Heart left ventricle (tissue), 16 donors: ENCODE data around the gene FXYD7. TPM values are rescaled to one million over a fixed set of nuclear protein-coding genes. Genes with fewer than 3 reads are reported as not detected.

Source experiments
- ATAC-seq, 4 donors: fragments of 200-7000 bp; cut with Tn5 transposase; one replicate each; pipeline ENCODE4 v1.9.1; 2020 to 2022; ENCODE audit warnings: moderate library complexity in 4 of 4, mild to moderate bottlenecking in 3 of 4, moderate number of reproducible peaks in 1 of 4
- DNase-seq, 5 donors: peaks; one replicate each; pipeline ENCODE4 v3.0.0-alpha.2; 2020
- H3K27ac ChIP-seq, 12 donors: fragments of 200-600 bp; sonication (generic) in 4 of 12; one replicate each; pipeline versions ENCODE4 v1.5.0 to v1.8.0; 2016 to 2022; ENCODE audit warnings: mild to moderate bottlenecking in 2 of 12
- H3K27me3 ChIP-seq, 9 donors: fragments of 200-600 bp; sonication (generic) in 2 of 9; one replicate each; pipeline versions ENCODE4 v1.5.1 to v1.8.0; 2016 to 2022; ENCODE audit warnings: mild to moderate bottlenecking in 3 of 9
- H3K36me3 ChIP-seq, 9 donors: fragments of 200-600 bp; sonication (generic) in 2 of 9; one replicate each; pipeline versions ENCODE4 v1.5.0 to v1.8.0; 2018 to 2022; ENCODE audit warnings: mild to moderate bottlenecking in 2 of 9
- H3K4me1 ChIP-seq, 12 donors: fragments of 200-600 bp; sonication (generic) in 4 of 12; one replicate each; pipeline versions ENCODE4 v1.5.0 to v1.8.0; 2016 to 2022; ENCODE audit warnings: mild to moderate bottlenecking in 3 of 12
- H3K4me3 ChIP-seq, 12 donors: fragments of 200-600 bp; sonication (generic) in 4 of 12; one replicate each; pipeline versions ENCODE4 v1.5.0 to v1.8.0; 2017 to 2022; ENCODE audit warnings: mild to moderate bottlenecking in 9 of 12, moderate library complexity in 4 of 12
- H3K9me3 ChIP-seq, 12 donors: fragments of 200-600 bp; sonication (generic) in 4 of 12; one replicate each; pipeline versions ENCODE4 v1.5.0 to v1.8.0; 2016 to 2022; ENCODE audit warnings: mild to moderate bottlenecking in 1 of 12
- CTCF ChIP-seq, 12 donors: fragments of 200-600 bp; sonication (generic) in 4 of 12; IDR thresholded peaks; one replicate each; pipeline versions ENCODE4 v1.5.0 to v1.8.0; 2018 to 2022; ENCODE audit warnings: antibody characterized with exemption in 12 of 12, mild to moderate bottlenecking in 5 of 12
- POLR2A ChIP-seq, 2 donors: fragments of 450-650 bp; IDR thresholded peaks; one replicate each; pipeline ENCODE4 v1.6.1; 2017; ENCODE audit warnings: antibody characterized with exemption in 2 of 2, mild to moderate bottlenecking in 2 of 2, moderate library complexity in 2 of 2
- WGBS, 4 donors: extraction: QIAGEN DNeasy Blood & Tissue Kit in 2 of 4; methylation state at CpG; one replicate each; pipeline versions ENCODE4 v1.1.5 to v1.1.7; 2013 to 2018; 5-methylcytosine and 5-hydroxymethylcytosine counted together
- intact Hi-C, 10 donors: fragments of 100-400 bp; cut with DNase I; formaldehyde crosslinking; loops; one replicate each; pipeline versions ENCODE4 v1.11.1 to v1.14.2; 2022
- polyA plus RNA-seq, 2 donors: library from polyadenylated mRNA; stranded (reverse); fragments of 200-250 nt; gene quantifications; one replicate each; pipeline ENCODE4 v1.2.3, GENCODE V29; 2013
- total RNA-seq, 9 donors: library from RNA; depleted of rRNA in 2 of 9; stranded (reverse); fragments of >200 nt in 2 of 9; fragmentation: NEBNext Ultra II Directional in 3 of 9; extraction: Animal tissue kit (Norgen Biotek cat#: 25700) in 3 of 9; gene quantifications; one replicate each; pipeline versions ENCODE4 v1.1.0 to v1.2.4, GENCODE V29; 2016 to 2023
- donor health status: ischemic (EF 13 %, LVEDD 7.1; RV severe dilation, severe dysfunction).
- donor health status: healthy with polysubstance abuse.
- donor health status: DM: no; HTN: yes; CAD: no.
- donor health status: DM: no; HTN: no; CAD: no.
- donor health status: ischemic (EF 25% LVEDD 6.9; RV normal size, moderate dysfunction).
- donor health status: ischemic (EF 25% LVEDD 5.7; RV mildly dilated, moderate dysfunction).
- donor health status: healthy.
- donor health status: DM: yes; HTN: yes; CAD: no.
- donor health status: ischemic (EF 35%, LVEDD 5.7; RV mildly dilated, moderate dysfunction).
- donor health status: nonischemic (EF 11% LVEDD 7.7; RV severe dilation, severe dysfunction).
- donor health status: DM: yes; HTN: yes; CAD: no.
- donor health status: PGD.
- donor health status: ischemic (EF 29% LVEDD 5.4; RV normal size, mild dysfunction).
- donor health status: nonischemic (EF 23%, LVEDD 6.1; RV moderate dilation, normal function).

The FXYD7 gene
- total and polyA plus RNA-seq, 11 donors, result 0.21 to 0.52 (median 0.28) TPM; not detected in 8

GRCh38 chr19:35166100-35167063 is 23.3 kb downstream of the FXYD7 start:
- DNase-seq, result no peak
- peak overlapping the region in 2 of 12 donors; percentile 26 to 81 for H3K27ac ChIP-seq
- ATAC-seq, result no peak
- no peak overlapping the region for H3K4me3 ChIP-seq
- WGBS, 4 donors, result 91 to 96% (median 93%) methylated on average over 7 of the region's 7 CpGs
- TF ChIP-seq CTCF (IDR thresholded peaks at IDR 0.05) (no peak), POLR2A (IDR thresholded peaks at IDR 0.05) (no peak)
- H3K27me3 ChIP-seq, result no peaks in the 10 kb centered on the region
- peaks cover 0 to 86% (median 44%) of the 10 kb centered on the region in 9 donors for H3K36me3 ChIP-seq
- H3K4me1 ChIP-seq, result peaks cover 0 to 18% (median 0%) of the 10 kb centered on the region in 12 donors
- H3K9me3 ChIP-seq, result peaks cover 0 to 47% (median 21%) of the 10 kb centered on the region in 12 donors
- intact Hi-C loops, result no loop called here

- intact Hi-C loops, result no loop called here
- peak in 1 of 5 donors; percentile 8 for DNase-seq
- Histone ChIP-seq H3K9me3 (peaks cover 0 to 40% (median 17%) of the 10 kb centered on the region in 12 donors), H3K4me1 (peaks cover 0 to 26% (median 0%) of the 10 kb centered on the region in 12 donors), H3K27me3 (no peaks in the 10 kb centered on the region), H3K36me3 (peaks cover 0 to 75% (median 36%) of the 10 kb centered on the region in 9 donors), H3K27ac (peak overlapping the region in 2 of 12 donors; percentile 26 to 81), H3K4me3 (no peak overlapping the region)
- no peak for ATAC-seq
- TF ChIP-seq CTCF (IDR thresholded peaks at IDR 0.05) (no peak), POLR2A (IDR thresholded peaks at IDR 0.05) (no peak)
- WGBS, 4 donors, result 83 to 89% (median 86%) methylated on average over 5 of the region's 5 CpGs
Observed at GRCh38 chr19:35167251-35168119, 24.4 kb downstream of the FXYD7 start.

GRCh38 chr19:35168196-35168595 is 25.1 kb downstream of the FXYD7 start:
- no peak for ATAC-seq
- DNase-seq, result peak in 1 of 5 donors; percentile 4
- TF ChIP-seq POLR2A (IDR thresholded peaks at IDR 0.05), result no peak
- TF ChIP-seq CTCF (IDR thresholded peaks at IDR 0.05), result no peak
- intact Hi-C loops, result no loop called here
- Histone ChIP-seq H3K4me1 (peaks cover 0 to 26% (median 0%) of the 10 kb centered on the region in 12 donors), H3K27me3 (no peaks in the 10 kb centered on the region), H3K36me3 (peaks cover 0 to 68% (median 32%) of the 10 kb centered on the region in 9 donors), H3K27ac (no peak overlapping the region), H3K9me3 (peaks cover 0 to 37% (median 17%) of the 10 kb centered on the region in 12 donors), H3K4me3 (no peak overlapping the region)
- WGBS, 4 donors, result 81 to 83% (median 82%) methylated on average over 3 of the region's 3 CpGs
